Activated CD8-positive, alpha-beta memory T cell treated with anti-CD3 and anti-CD28 coated beads for 4 hours (primary cell): ENCODE measurements around the gene INTS13.
"Not testable (repeated sequence)": the region's sequence is repeated elsewhere in the genome, so short reads cannot be mapped to it uniquely, and the experiment has no call there.

Experiments used
- DNase-seq, 2 donors: peaks; one replicate each; pipeline ENCODE4 v3.0.0-alpha.2; 2020; ENCODE audit warnings: low read depth in 2 of 2

The INTS13 gene

GRCh38 chr12:26937863-26938700, at the start of gene INTS13, which contains the start of gene FGFR1OP2:
TSS of gene INTS13 (minus strand) at chr12:26937981. CDS start at chr12:26936803, 1,178 bp downstream.
TSS of gene FGFR1OP2 (plus strand) at chr12:26938470. CDS start at chr12:26954159, 15,689 bp downstream.
- peak; percentile 92 to 94 for DNase-seq

- DNase-seq: no peak
Observed at GRCh38 chr12:26982866-26983265, 45.1 kb upstream of the INTS13 start.

- DNase-seq: no peak
Observed at GRCh38 chr12:26979733-26980132, 42.0 kb upstream of the INTS13 start.

GRCh38 chr12:26978801-26979200, 41.0 kb upstream of the INTS13 start:
- no peak for DNase-seq

- no peak for DNase-seq
Observed at GRCh38 chr12:26976687-26977086, 38.9 kb upstream of the INTS13 start.

GRCh38 chr12:26971963-26972362, 34.2 kb upstream of the INTS13 start:
- DNase-seq: peak; percentile 12 to 31

GRCh38 chr12:26970136-26970535, 32.4 kb upstream of the INTS13 start:
- no peak for DNase-seq

- no peak for DNase-seq
Observed at GRCh38 chr12:26966842-26967241, 29.1 kb upstream of the INTS13 start.

GRCh38 chr12:26963413-26963812, 25.6 kb upstream of the INTS13 start:
- no peak for DNase-seq

GRCh38 chr12:26961803-26962202, 24.0 kb upstream of the INTS13 start:
- DNase-seq: no peak

GRCh38 chr12:26961391-26961790, 23.6 kb upstream of the INTS13 start:
- not testable (repeated sequence) for DNase-seq

GRCh38 chr12:26954027-26954426, 16.2 kb upstream of the INTS13 start:
- no peak for DNase-seq

- no peak for DNase-seq
Observed at GRCh38 chr12:26953447-26953846, 15.7 kb upstream of the INTS13 start.

GRCh38 chr12:26948309-26948708, 10.5 kb upstream of the INTS13 start:
- no peak for DNase-seq

GRCh38 chr12:26941215-26941594, 3.4 kb upstream of the INTS13 start:
- no peak for DNase-seq

GRCh38 chr12:26940516-26941214, 2.9 kb upstream of the INTS13 start:
- no peak for DNase-seq

- DNase-seq: no peak
Observed at GRCh38 chr12:26939953-26940352, 2.2 kb upstream of the INTS13 start.

GRCh38 chr12:26939192-26939832, 1.5 kb upstream of the INTS13 start:
- DNase-seq: no peak

- no peak for DNase-seq
Observed at GRCh38 chr12:26938701-26939062, 901 bp upstream of the INTS13 start.

GRCh38 chr12:26937443-26937862, 328 bp downstream of the INTS13 start:
- no peak for DNase-seq

- no peak for DNase-seq
Observed at GRCh38 chr12:26936559-26937442, 980 bp downstream of the INTS13 start.
